GM21367 (cell line): Measurements from ENCODE around the gene PHACTR1.

Source experiments
- ATAC-seq: cut with Tn5 transposase; IDR thresholded peaks from one replicate; pipeline ENCODE4 v1.9.1; 2021; ENCODE audit not compliant: unreplicated experiment

PHACTR1 gene

GRCh38 chr6:12895721-12896120 lies 179.2 kb downstream of the PHACTR1 start:
- ATAC-seq, result no peak

GRCh38 chr6:12896208-12896733 lies 179.7 kb downstream of the PHACTR1 start:
- no peak for ATAC-seq

- no peak for ATAC-seq
Observed at GRCh38 chr6:12898603-12899002, 182.0 kb downstream of the PHACTR1 start.

- ATAC-seq, result no peak
Observed at GRCh38 chr6:12899046-12899833, 182.7 kb downstream of the PHACTR1 start.

GRCh38 chr6:12903246-12903645 lies 186.7 kb downstream of the PHACTR1 start:
- no peak for ATAC-seq

GRCh38 chr6:12909833-12910232 lies 193.3 kb downstream of the PHACTR1 start:
- no peak for ATAC-seq

GRCh38 chr6:12911427-12911826 lies 194.9 kb downstream of the PHACTR1 start:
- no peak for ATAC-seq

GRCh38 chr6:12913201-12913600 lies 196.6 kb downstream of the PHACTR1 start:
- no peak for ATAC-seq

- ATAC-seq, result no peak
Observed at GRCh38 chr6:12916006-12916405, 199.4 kb downstream of the PHACTR1 start.

GRCh38 chr6:12916420-12917136 lies 200.0 kb downstream of the PHACTR1 start:
- ATAC-seq, result no peak

- no peak for ATAC-seq
Observed at GRCh38 chr6:12921467-12921866, 204.9 kb downstream of the PHACTR1 start.

GRCh38 chr6:12923644-12924235 lies 207.2 kb downstream of the PHACTR1 start:
- no peak for ATAC-seq

GRCh38 chr6:12924911-12925310 lies 208.3 kb downstream of the PHACTR1 start:
- no peak for ATAC-seq

GRCh38 chr6:12927746-12928145 lies 211.2 kb downstream of the PHACTR1 start:
- no peak for ATAC-seq

GRCh38 chr6:12929678-12930077 lies 213.1 kb downstream of the PHACTR1 start:
- no peak for ATAC-seq

- ATAC-seq, result no peak
Observed at GRCh38 chr6:12931639-12932038, 215.1 kb downstream of the PHACTR1 start.

- ATAC-seq, result no peak
Observed at GRCh38 chr6:12935637-12936036, 219.1 kb downstream of the PHACTR1 start.

GRCh38 chr6:12937971-12938370 lies 221.4 kb downstream of the PHACTR1 start:
- no peak for ATAC-seq

GRCh38 chr6:12939314-12939713 lies 222.7 kb downstream of the PHACTR1 start:
- no peak for ATAC-seq

- ATAC-seq, result no peak
Observed at GRCh38 chr6:12941422-12941821, 224.9 kb downstream of the PHACTR1 start.

GRCh38 chr6:12943549-12943948 lies 227.0 kb downstream of the PHACTR1 start:
- ATAC-seq, result no peak

GRCh38 chr6:12944001-12944400 lies 227.4 kb downstream of the PHACTR1 start:
- ATAC-seq, result no peak
